Effector memory CD8-positive, alpha-beta T cell (primary cell): Measurements from ENCODE around the gene CACNA1C.

Experiments
- ATAC-seq: fragments of 150-1000 bp; cut with Tn5 transposase; replicated peaks from 2 replicates; pipeline ENCODE4 v1.10.0; 2021; ENCODE audit warnings: mild to moderate bottlenecking, moderate library complexity
- DNase-seq, 3 experiments: peaks; one replicate each; pipeline ENCODE4 v3.0.0; 2021
- H3K27ac Mint-ChIP-seq, 2 donors: one replicate each; pipeline ENCODE4 v1.8.0; 2022; ENCODE audit warnings: mild to moderate bottlenecking in 2 of 2, mixed read lengths in 2 of 2, moderate library complexity in 2 of 2
- H3K27me3 Mint-ChIP-seq, 2 donors: one replicate each; pipeline ENCODE4 v1.8.0; 2022; ENCODE audit warnings: mixed read lengths in 2 of 2
- H3K36me3 Mint-ChIP-seq: one replicate; pipeline ENCODE4 v1.8.0; 2022; ENCODE audit warnings: mild to moderate bottlenecking, moderate library complexity, mixed read lengths; ENCODE audit not compliant: insufficient read depth
- H3K4me1 Mint-ChIP-seq, 2 donors: one replicate each; pipeline ENCODE4 v1.8.0; 2022; ENCODE audit warnings: low read depth in 2 of 2, mixed read lengths in 2 of 2
- H3K4me3 Mint-ChIP-seq, 2 donors: one replicate each; pipeline ENCODE4 v1.8.0; 2022; ENCODE audit warnings: mild to moderate bottlenecking in 2 of 2, mixed read lengths in 2 of 2, moderate library complexity in 2 of 2
- H3K9me3 Mint-ChIP-seq, 2 donors: one replicate each; pipeline ENCODE4 v1.8.0; 2022; ENCODE audit warnings: mixed read lengths in 2 of 2

Gene CACNA1C

GRCh38 chr12:2693980-2694610 is 641.3 kb downstream of the CACNA1C start:
- peaks cover 12% of the 10 kb centered on the region for H3K36me3 Mint-ChIP-seq
- DNase-seq (no peak), ATAC-seq (no peak)
- H3K4me1 Mint-ChIP-seq, result peaks cover 30 to 39% of the 10 kb centered on the region in 2 donors
- H3K4me3 Mint-ChIP-seq, result peak overlapping the region; percentile 60 to 67
- peaks cover 36 to 47% of the 10 kb centered on the region in 2 donors for H3K27me3 Mint-ChIP-seq
- no peaks in the 10 kb centered on the region for H3K9me3 Mint-ChIP-seq
- H3K27ac Mint-ChIP-seq, result no peak overlapping the region

GRCh38 chr12:2696136-2696535 is 643.3 kb downstream of the CACNA1C start:
- Mint-ChIP-seq H3K36me3 (peaks cover 12% of the 10 kb centered on the region), H3K27ac (no peak overlapping the region), H3K4me3 (no peak overlapping the region), H3K9me3 (no peaks in the 10 kb centered on the region), H3K4me1 (peaks cover 16 to 20% of the 10 kb centered on the region in 2 donors), H3K27me3 (peaks cover 49 to 65% of the 10 kb centered on the region in 2 donors)
- DNase-seq (no peak), ATAC-seq (no peak)

DNA sequence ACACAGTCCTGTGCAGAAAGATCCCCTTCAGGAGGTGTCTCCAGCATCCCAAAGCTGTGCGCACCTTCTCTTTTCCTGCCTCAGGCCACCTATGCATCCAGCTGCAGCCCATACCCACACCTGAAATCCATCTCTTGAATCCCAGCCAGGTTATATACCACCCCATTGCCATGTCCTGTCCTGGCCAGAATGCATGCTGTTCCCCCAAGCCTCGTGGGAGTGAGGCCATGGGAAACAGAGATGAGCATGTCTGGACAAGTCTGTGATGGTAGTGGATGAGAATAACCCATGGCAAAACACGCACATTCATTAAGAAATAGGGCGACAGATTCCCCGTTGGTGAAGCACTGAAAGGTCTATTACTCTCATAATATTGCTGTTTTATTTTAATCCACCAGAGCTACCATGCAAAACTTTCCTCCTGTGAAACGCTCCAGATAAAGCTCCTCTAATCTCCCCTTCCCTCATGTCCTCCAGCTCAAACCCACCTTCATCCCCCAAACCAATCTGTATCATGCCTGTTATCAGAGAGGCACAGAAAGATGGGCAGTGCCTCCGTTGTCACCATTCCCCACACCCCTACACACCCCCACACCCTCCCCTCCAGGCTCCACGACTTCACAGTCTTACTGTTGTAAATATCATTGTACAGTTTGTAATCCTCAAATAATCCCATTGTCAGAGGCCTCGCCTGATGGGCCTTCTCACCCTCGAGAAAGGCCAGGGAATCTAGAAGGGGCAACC is 644.4 kb downstream of the CACNA1C start:
- Mint-ChIP-seq H3K9me3 (no peaks in the 10 kb centered on the region), H3K27me3 (peaks cover 57 to 75% of the 10 kb centered on the region in 2 donors), H3K4me1 (peaks cover 11 to 14% of the 10 kb centered on the region in 2 donors), H3K27ac (no peak overlapping the region), H3K4me3 (no peak overlapping the region), H3K36me3 (peaks cover 6% of the 10 kb centered on the region)
- DNase-seq (no peak), ATAC-seq (no peak)

GRCh38 chr12:2698566-2698965 is 645.8 kb downstream of the CACNA1C start:
- no peak for ATAC-seq
- Mint-ChIP-seq H3K27me3 (peaks cover 66 to 78% of the 10 kb centered on the region in 2 donors), H3K27ac (no peak overlapping the region), H3K9me3 (no peaks in the 10 kb centered on the region), H3K4me1 (peaks cover 3% of the 10 kb centered on the region in 2 donors), H3K36me3 (no peaks in the 10 kb centered on the region), H3K4me3 (no peak overlapping the region)
- no peak for DNase-seq

GRCh38 chr12:2710701-2711100 is 657.9 kb downstream of the CACNA1C start:
- H3K4me3 Mint-ChIP-seq, result no peak overlapping the region
- ATAC-seq, result no peak
- peaks cover 2 to 5% of the 10 kb centered on the region in 2 donors for H3K9me3 Mint-ChIP-seq
- no peak for DNase-seq
- no peaks in the 10 kb centered on the region for H3K4me1 Mint-ChIP-seq
- no peak overlapping the region for H3K27ac Mint-ChIP-seq
- H3K27me3 Mint-ChIP-seq, result peaks cover 21 to 24% of the 10 kb centered on the region in 2 donors
- no peaks in the 10 kb centered on the region for H3K36me3 Mint-ChIP-seq

DNA sequence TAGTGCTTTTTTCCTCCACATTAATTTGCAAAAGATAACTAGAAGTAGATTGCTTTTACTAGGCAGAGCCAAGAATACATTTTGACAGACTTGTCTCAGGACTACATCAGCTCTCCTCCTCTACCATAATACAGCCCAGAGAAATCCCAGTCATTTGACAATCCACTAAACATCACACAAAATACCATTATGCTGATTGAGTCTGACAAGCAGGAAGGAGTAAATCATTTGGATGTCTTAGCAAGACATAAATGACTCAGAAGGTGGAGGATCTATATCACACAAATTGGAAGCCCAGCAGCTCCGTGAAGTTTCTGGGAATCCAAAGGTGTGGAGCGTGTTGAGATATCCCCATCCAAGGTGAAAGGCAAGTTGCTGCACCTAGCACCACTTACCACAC is 666.6 kb downstream of the CACNA1C start:
- ATAC-seq (no peak), DNase-seq (no peak)
- H3K4me1 Mint-ChIP-seq, result no peaks in the 10 kb centered on the region
- no peaks in the 10 kb centered on the region for H3K9me3 Mint-ChIP-seq
- no peak overlapping the region for H3K27ac Mint-ChIP-seq
- H3K4me3 Mint-ChIP-seq, result no peak overlapping the region
- no peaks in the 10 kb centered on the region for H3K36me3 Mint-ChIP-seq
- H3K27me3 Mint-ChIP-seq, result peaks cover 26 to 28% of the 10 kb centered on the region in 2 donors

DNA sequence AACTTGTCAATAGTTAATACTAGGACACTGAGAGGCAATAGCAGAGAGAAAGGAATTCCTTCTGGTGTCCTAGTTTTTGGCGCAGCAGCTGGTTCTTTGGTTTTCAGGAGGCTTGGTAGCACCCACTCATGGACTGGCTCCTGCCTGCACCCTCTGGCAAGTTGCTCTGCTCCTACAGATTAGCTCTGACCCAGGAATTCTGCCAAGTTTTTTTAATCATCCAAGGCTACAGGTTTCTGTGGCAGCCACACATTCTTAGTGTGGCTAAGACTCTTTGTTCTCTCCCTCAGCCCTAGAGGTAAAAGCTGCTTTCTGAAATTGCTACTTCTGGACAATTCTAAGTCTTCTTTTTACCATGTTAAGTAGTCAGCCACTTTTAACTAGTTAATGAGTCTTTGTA is 670.0 kb downstream of the CACNA1C start:
- peaks cover 10 to 17% of the 10 kb centered on the region in 2 donors for H3K27me3 Mint-ChIP-seq
- no peaks in the 10 kb centered on the region for H3K36me3 Mint-ChIP-seq
- H3K9me3 Mint-ChIP-seq, result no peaks in the 10 kb centered on the region
- no peak overlapping the region for H3K27ac Mint-ChIP-seq
- DNase-seq (no peak), ATAC-seq (no peak)
- H3K4me3 Mint-ChIP-seq, result no peak overlapping the region
- no peaks in the 10 kb centered on the region for H3K4me1 Mint-ChIP-seq

- Mint-ChIP-seq H3K27ac (no peak overlapping the region), H3K4me3 (no peak overlapping the region), H3K36me3 (no peaks in the 10 kb centered on the region), H3K9me3 (no peaks in the 10 kb centered on the region), H3K4me1 (peaks cover 6 to 7% of the 10 kb centered on the region in 2 donors), H3K27me3 (peaks cover 53 to 66% of the 10 kb centered on the region in 2 donors)
- DNase-seq, result no peak
- ATAC-seq, result no peak
These were observed 679.5 kb downstream of the CACNA1C start for GRCh38 chr12:2732290-2732689.

DNA sequence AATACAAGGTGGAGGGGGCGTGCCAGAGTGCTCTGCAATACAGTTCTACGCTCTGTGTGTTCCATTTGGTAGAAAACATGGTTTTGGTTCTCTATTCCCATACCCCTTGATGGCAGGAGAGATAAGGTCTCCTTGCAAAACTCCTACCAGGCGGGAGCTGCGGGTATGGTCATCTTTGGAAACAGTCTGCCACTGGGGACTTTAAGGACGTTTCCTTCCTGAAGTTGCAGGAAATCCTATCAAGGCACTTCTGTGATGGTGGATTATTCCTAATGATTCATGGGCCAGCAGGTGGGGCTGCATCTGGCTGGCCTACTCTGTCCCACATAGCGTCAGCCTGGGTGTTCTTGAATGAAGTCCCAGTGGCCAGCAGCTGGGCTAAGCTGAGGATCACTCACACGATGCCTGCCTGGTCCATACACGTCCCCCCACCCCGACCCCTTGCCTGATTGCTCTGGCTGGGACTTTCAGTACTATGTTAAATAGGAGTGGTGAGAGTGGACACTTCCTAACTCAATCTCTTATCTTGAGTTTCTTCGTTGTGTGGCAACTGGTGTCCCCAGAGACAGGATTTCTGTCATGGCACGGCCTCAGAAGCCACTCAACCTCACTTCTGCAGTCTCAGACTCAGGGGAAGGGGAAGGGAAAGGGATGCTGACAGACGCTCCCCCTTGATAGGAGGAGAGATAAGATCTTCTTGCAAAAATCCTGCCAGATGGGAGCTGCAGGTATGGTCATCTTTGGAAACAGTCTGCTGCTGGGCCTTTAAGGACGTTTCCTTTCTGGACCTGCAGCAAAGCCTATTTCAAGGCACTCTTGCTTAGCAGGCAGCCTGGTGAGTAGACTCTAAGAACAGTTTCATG is 680.9 kb downstream of the CACNA1C start:
- DNase-seq (no peak), ATAC-seq (no peak)
- Mint-ChIP-seq H3K9me3 (no peaks in the 10 kb centered on the region), H3K4me3 (no peak overlapping the region), H3K36me3 (no peaks in the 10 kb centered on the region), H3K4me1 (peaks cover 6 to 7% of the 10 kb centered on the region in 2 donors), H3K27me3 (peaks cover 47 to 71% of the 10 kb centered on the region in 2 donors), H3K27ac (no peak overlapping the region)

GRCh38 chr12:2735432-2735831 is 682.6 kb downstream of the CACNA1C start:
- Mint-ChIP-seq H3K36me3 (no peaks in the 10 kb centered on the region), H3K4me3 (no peak overlapping the region), H3K9me3 (no peaks in the 10 kb centered on the region), H3K27me3 (peaks cover 46 to 67% of the 10 kb centered on the region in 2 donors), H3K4me1 (peaks cover 9 to 12% of the 10 kb centered on the region in 2 donors), H3K27ac (peak overlapping the region in 1 of 2 donors; percentile 84)
- ATAC-seq (no peak), DNase-seq (no peak)

- Mint-ChIP-seq H3K27ac (no peak overlapping the region), H3K4me3 (no peak overlapping the region), H3K4me1 (peaks cover 4 to 6% of the 10 kb centered on the region in 2 donors), H3K9me3 (no peaks in the 10 kb centered on the region), H3K27me3 (peaks cover 34 to 61% of the 10 kb centered on the region in 2 donors), H3K36me3 (no peaks in the 10 kb centered on the region)
- DNase-seq, result no peak
- ATAC-seq, result no peak
These were observed 685.0 kb downstream of the CACNA1C start for GRCh38 chr12:2737656-2738241.

GRCh38 chr12:2739069-2739468 is 686.3 kb downstream of the CACNA1C start:
- ATAC-seq (no peak), DNase-seq (no peak)
- Mint-ChIP-seq H3K27ac (no peak overlapping the region), H3K9me3 (no peaks in the 10 kb centered on the region), H3K27me3 (peaks cover 27 to 56% of the 10 kb centered on the region in 2 donors), H3K4me3 (no peak overlapping the region), H3K36me3 (no peaks in the 10 kb centered on the region), H3K4me1 (peaks cover 4 to 5% of the 10 kb centered on the region in 2 donors)
